HepG2 (cell line): Measurements from ENCODE around the gene RUFY2. TPM values are rescaled to one million over a fixed set of nuclear protein-coding genes. Genes with fewer than 3 reads are reported as not detected.

Experiments
- ETS1 ChIP-seq: sonication (generic); formaldehyde crosslinking; IDR thresholded peaks from 2 replicates; pipeline ENCODE4 v1.4.0; 2020; ENCODE audit warnings: missing genetic modification reagents
- KLF6 ChIP-seq: IDR thresholded peaks from 2 replicates; pipeline ENCODE4 v1.8.0; 2016; ENCODE audit warnings: missing biosample characterization, missing genetic modification reagents
- MEIS1 ChIP-seq: sonication (generic); formaldehyde crosslinking; IDR thresholded peaks from 2 replicates; pipeline ENCODE4 v1.9.0; 2021; ENCODE audit warnings: mild to moderate bottlenecking, missing genetic modification reagents, moderate library complexity, borderline replicate concordance
- MTF2 ChIP-seq: sonication (generic); formaldehyde crosslinking; IDR thresholded peaks from 2 replicates; pipeline ENCODE4 v1.5.0; 2020; ENCODE audit warnings: missing genetic modification reagents, borderline replicate concordance
- PHF8 ChIP-seq: sonication (generic); formaldehyde crosslinking; IDR thresholded peaks from 2 replicates; pipeline ENCODE4 v1.5.0; 2020; ENCODE audit warnings: missing genetic modification reagents
- SP4 ChIP-seq: sonication (generic); formaldehyde crosslinking; IDR thresholded peaks from 2 replicates; pipeline ENCODE4 v1.8.1; 2023; ENCODE audit warnings: mild to moderate bottlenecking, missing genetic modification reagents
- TEF ChIP-seq: sonication (generic); formaldehyde crosslinking; IDR thresholded peaks from 2 replicates; pipeline ENCODE4 v1.5.0; 2020; ENCODE audit warnings: missing genetic modification reagents
- WIZ ChIP-seq: sonication (generic); formaldehyde crosslinking; IDR thresholded peaks from 2 replicates; pipeline ENCODE4 v1.5.1; 2020; ENCODE audit warnings: mild to moderate bottlenecking, missing genetic modification reagents
- ZBTB40 ChIP-seq, 2 experiments: fragments of 450-650 bp in 1 of 2; sonication (generic) in 1 of 2; formaldehyde crosslinking in 1 of 2; IDR thresholded peaks; 2 replicates each; pipeline versions ENCODE4 v1.6.1 to v1.8.0; 2016 to 2022; ENCODE audit warnings: antibody characterized with exemption in 1 of 2, mild to moderate bottlenecking in 1 of 2, missing genetic modification reagents in 1 of 2
- ZBTB44 ChIP-seq: sonication (generic); formaldehyde crosslinking; IDR thresholded peaks from 2 replicates; pipeline ENCODE4 v1.4.0; 2020; ENCODE audit warnings: missing genetic modification reagents
- ZKSCAN8 ChIP-seq: IDR thresholded peaks from 2 replicates; pipeline ENCODE4 v1.6.1; 2016; ENCODE audit warnings: borderline replicate concordance, missing genetic modification reagents, missing compliant biosample characterization
- ZNF121 ChIP-seq: sonication (generic); formaldehyde crosslinking; IDR thresholded peaks from 2 replicates; pipeline ENCODE4 v1.5.0; 2020; ENCODE audit warnings: mild to moderate bottlenecking, missing genetic modification reagents
- ZNF256 ChIP-seq: sonication (generic); formaldehyde crosslinking; conservative IDR thresholded peaks from 2 replicates; pipeline ENCODE4 v1.4.0; 2020; ENCODE audit warnings: missing genetic modification reagents
- ZNF547 ChIP-seq: sonication (generic); formaldehyde crosslinking; IDR thresholded peaks from 2 replicates; pipeline ENCODE4 v1.5.1; 2020; ENCODE audit warnings: mild to moderate bottlenecking, missing genetic modification reagents
- ZNF766 ChIP-seq: sonication (generic); formaldehyde crosslinking; IDR thresholded peaks from 2 replicates; pipeline ENCODE4 v1.5.0; 2020; ENCODE audit warnings: missing genetic modification reagents, borderline replicate concordance
- ZNF781 ChIP-seq: sonication (generic); formaldehyde crosslinking; IDR thresholded peaks from 2 replicates; pipeline ENCODE4 v1.5.1; 2020; ENCODE audit warnings: borderline replicate concordance, mild to moderate bottlenecking, missing genetic modification reagents; ENCODE audit errors: not compliant biosample characterization
- polyA plus RNA-seq, 8 experiments: library from polyadenylated mRNA; depleted of rRNA in 3 of 8; stranded (reverse) in 7 of 8; unstranded in 1 of 8; fragments of >200 nt; fragmentation: Illumina TruSeq in 4 of 8; extraction: Trizol in 4 of 8; gene quantifications; 2 replicates each; pipeline versions ENCODE4 v1.2.1 to v1.2.3, GENCODE V29; 2011 to 2016; ENCODE audit warnings: low read depth in 4 of 8, missing spikeins in 1 of 8, mixed read lengths in 1 of 8; ENCODE audit not compliant: insufficient read depth in 1 of 8
- total RNA-seq, 5 experiments: library from RNA; depleted of rRNA; stranded (reverse); fragments of >200 nt; fragmentation: Illumina TruSeq; extraction: Trizol; gene quantifications; 2 replicates each; pipeline ENCODE4 v1.2.3, GENCODE V29; 2016; ENCODE audit warnings: low read depth in 1 of 5

Gene RUFY2
- total and polyA plus RNA-seq, 2 of the 13 experiments (the other 11 are each of a cell fraction or from before 2014, with no cell fraction given), result 10.1 to 16.1 TPM

DNA sequence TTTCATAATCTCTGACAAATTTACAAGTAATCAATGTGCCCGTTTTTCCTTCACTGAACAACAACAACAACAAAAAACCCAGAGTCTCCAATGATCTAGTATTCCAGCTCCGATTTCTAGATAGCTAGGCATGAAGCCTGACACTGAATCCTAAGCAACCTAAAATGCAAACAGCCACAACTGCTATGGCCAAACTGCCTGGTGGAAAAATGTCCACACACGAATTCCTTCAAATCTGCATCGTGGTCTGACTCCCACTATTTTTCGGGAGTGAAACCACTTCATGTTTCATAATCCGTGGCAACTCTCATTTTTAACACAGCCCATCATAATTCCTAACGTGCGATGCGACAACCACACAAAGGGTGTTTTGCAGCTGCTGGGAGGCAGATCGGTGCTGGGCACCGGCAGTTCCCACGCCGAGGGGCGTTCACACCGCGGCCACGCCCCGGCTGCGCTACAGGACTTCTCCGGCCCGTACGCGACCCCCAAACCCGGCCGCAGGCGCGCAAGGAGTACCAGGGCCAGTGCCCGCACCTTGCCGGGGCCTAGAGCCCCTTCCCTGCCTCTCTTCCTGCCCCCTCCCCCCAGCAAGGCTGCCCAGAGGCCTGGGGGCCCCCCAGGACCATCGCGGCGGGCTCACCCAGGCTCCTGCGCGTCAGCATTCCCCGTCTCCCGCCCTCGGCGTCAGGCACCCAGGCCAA, 814 bp downstream of the RUFY2 start (continued):
- TF ChIP-seq ZBTB40 (IDR thresholded peaks at IDR 0.05), result no peak
- no peak for TF ChIP-seq ZBTB40 (CRISPR knock-in tag; IDR thresholded peaks at IDR 0.05)
- no peak for TF ChIP-seq ZNF121
- 0 out of 2 replicates have a peak, but pooled peaks have one; percentile 7 for TF ChIP-seq ZBTB44 (CRISPR knock-in tag)
- TF ChIP-seq ETS1 (CRISPR knock-in tag), result no peak
- peak; percentile 45; the same call in 1 of the 2 replicates for TF ChIP-seq KLF6
- TF ChIP-seq ZNF766, result 0 out of 2 replicates have a peak, but pooled peaks have one; percentile 37
- TF ChIP-seq PHF8 (CRISPR knock-in tag), result peak; percentile 10; the same call in 1 of the 2 replicates
- peak; percentile 29 for TF ChIP-seq ZNF781 (CRISPR knock-in tag)
- TF ChIP-seq ZNF256 (CRISPR knock-in tag), result no peak
- TF ChIP-seq ZKSCAN8 (CRISPR knock-in tag), result no peak
- 0 out of 2 replicates have a peak, but pooled peaks have one; percentile 3 for TF ChIP-seq MTF2 (CRISPR knock-in tag)
- 0 out of 2 replicates have a peak, but pooled peaks have one; percentile 28 for TF ChIP-seq TEF (CRISPR knock-in tag)
- TF ChIP-seq MEIS1 (CRISPR knock-in tag), result peak; percentile 54; the same call in 1 of the 2 replicates
- TF ChIP-seq ZNF547 (CRISPR knock-in tag), result 0 out of 2 replicates have a peak, but pooled peaks have one; percentile 7
- TF ChIP-seq WIZ (CRISPR knock-in tag), result no peak
- peak; percentile 34; the same call in 1 of the 2 replicates for TF ChIP-seq SP4 (CRISPR knock-in tag)
